Choroid plexus epithelial cell (primary cell): ENCODE data around the gene OR5B3.

Experiments used
- DNase-seq: peaks from one replicate; pipeline ENCODE4 v3.0.0-alpha.2; 2010; ENCODE audit warnings: low read depth
- H3K4me3 ChIP-seq: 2 replicates; pipeline ENCODE4 v1.5.1; 2011; ENCODE audit warnings: low read depth, mild to moderate bottlenecking, control low read depth, low read length, moderate library complexity
- CTCF ChIP-seq: conservative IDR thresholded peaks from 2 replicates; pipeline ENCODE4 v1.5.1; 2011; ENCODE audit warnings: low read depth, mild to moderate bottlenecking, control low read depth, inconsistent platforms, low read length, moderate library complexity

OR5B3 gene

GRCh38 chr11:58406774-58407173 lies at the start of gene OR5B3:
OR5B3 (minus strand) TSS chr11:58406874; CDS start chr11:58403409, 3,465 bp downstream.
- no peak for DNase-seq
- no peak within 1 kb of the TSS for H3K4me3 ChIP-seq
- no peak for TF ChIP-seq CTCF

- TF ChIP-seq CTCF: no peak
- H3K4me3 ChIP-seq: no peak overlapping the region
- no peak for DNase-seq
Observed at GRCh38 chr11:58451585-58451984, 44.9 kb upstream of the OR5B3 start.

- TF ChIP-seq CTCF: no peak
- no peak overlapping the region for H3K4me3 ChIP-seq
Observed at GRCh38 chr11:58446294-58446693, 39.6 kb upstream of the OR5B3 start.

GRCh38 chr11:58444300-58444699 lies 37.6 kb upstream of the OR5B3 start:
- TF ChIP-seq CTCF: no peak
- no peak for DNase-seq

More at GRCh38 chr11:58446294-58446693, 39.6 kb upstream of the OR5B3 start:
- DNase-seq: no peak

GRCh38 chr11:58442136-58442535 lies 35.5 kb upstream of the OR5B3 start, which contains the start of gene OR5B12:
OR5B12 (minus strand) TSS chr11:58442236; CDS start chr11:58440151, 2,085 bp downstream.
- TF ChIP-seq CTCF: no peak
- H3K4me3 ChIP-seq: no peak within 1 kb of the TSS
- DNase-seq: no peak

More at GRCh38 chr11:58444300-58444699, 37.6 kb upstream of the OR5B3 start:
- H3K4me3 ChIP-seq: no peak overlapping the region

- no peak for TF ChIP-seq CTCF
- H3K4me3 ChIP-seq: no peak overlapping the region
- no peak for DNase-seq
Observed at GRCh38 chr11:58438486-58438885, 31.8 kb upstream of the OR5B3 start.

- no peak for DNase-seq
- TF ChIP-seq CTCF: no peak
Observed at GRCh38 chr11:58434217-58434616, 27.5 kb upstream of the OR5B3 start.

More at GRCh38 chr11:58434217-58434616, 27.5 kb upstream of the OR5B3 start:
- no peak overlapping the region for H3K4me3 ChIP-seq
